ENCODE data around the gene KCNN4.
A peak's percentile ranks its signal among the peaks of the same experiment; 100 is the strongest.
"Not testable (repeated sequence)": the region's sequence is repeated elsewhere in the genome, so short reads cannot be mapped to it uniquely, and the experiment has no call there.

KCNN4 gene

DNA sequence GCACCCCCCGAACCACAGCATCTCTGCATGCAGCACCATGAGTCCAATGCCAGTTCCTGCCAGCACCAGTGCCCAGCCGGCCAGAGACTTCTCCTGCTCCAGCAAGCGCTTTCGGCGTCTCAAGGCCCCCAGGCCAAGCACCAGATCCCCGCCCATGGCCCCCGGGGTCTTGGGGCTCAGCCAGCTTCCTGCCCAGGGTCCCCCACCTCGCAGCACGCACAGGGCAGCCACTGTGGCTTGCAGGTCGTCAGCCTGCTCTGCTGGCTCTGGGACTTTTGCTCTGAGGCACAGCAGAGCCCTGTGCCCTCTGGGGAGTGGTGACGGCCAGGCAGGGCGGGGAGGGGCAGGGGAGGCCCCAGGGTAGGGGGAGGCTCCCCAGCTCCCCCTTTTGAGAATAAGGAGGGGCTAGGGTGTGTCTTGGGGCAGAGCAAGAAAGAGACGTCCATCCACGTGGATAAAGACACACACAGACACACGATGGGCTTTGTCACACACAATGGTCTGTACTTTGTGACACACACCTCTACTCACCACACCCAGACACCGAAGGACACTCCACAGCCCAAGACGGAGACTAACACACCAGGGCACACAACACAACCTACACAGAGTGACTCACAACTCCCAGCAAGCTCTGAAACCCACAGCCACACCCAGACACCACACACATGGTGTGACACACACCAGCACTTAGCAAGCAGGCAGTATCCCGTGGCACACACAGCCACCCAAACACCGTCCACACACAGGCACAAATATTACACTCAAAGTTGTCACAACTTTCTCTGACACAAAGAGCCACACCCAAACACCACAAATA, at the start of gene KCNN4:
Gene KCNN4 (minus strand): TSS at position 268 of the 820 bp plus-strand sequence. CDS start 112 bp downstream, at position 156.
- DNase-seq (ENCODE audit: low read depth) = peak; percentile 14

DNA sequence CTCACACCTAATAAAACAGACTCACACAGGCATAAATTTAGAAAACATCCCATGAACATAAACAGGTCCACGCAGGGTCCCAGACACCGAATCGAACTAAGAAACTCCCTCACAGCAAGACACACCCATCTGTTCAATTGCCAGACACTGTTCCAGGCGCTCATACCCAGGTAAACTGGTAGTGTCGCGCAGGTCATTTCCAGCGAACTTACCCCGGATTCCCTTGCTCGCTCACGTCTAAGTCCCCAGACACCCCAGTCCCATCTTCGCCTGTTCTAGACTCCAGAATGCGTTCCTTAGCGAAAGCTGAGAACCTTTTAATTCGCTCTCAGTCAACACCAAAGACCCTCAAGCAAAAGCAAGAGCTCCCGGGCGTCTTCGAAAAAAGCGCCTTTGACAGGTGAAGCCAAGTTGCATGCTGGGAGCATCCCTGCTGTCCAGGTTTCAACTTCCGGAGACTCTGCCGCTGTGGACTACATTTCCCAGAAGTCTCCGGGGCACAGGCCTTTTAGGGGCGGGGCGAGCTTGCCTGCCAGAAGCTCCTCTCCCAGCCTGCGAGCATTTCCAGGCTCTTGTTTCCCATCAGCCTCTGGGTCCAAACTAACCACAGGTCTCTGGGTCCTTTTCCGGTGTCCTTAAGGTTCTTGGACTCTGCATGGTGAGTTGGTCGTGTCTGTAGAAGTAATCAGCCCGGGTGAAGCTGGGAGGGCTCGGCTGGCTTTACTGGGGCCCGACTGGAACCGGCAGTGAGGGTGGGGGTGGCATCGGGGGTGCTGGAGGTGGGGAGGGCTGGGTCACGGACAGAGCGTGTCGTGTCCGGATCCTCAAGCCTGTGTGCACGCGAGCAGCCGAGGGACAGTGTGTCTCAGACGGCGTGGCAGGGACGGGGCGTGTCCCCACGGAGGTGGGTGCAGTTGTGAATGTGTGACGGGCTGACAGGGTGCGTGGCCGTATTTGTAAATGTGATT, 46.3 kb upstream of the KCNN4 start, which contains the start of gene ZNF283:
Gene ZNF283 (plus strand): TSS at position 535 of the 968 bp plus-strand sequence. CDS start 6,184 bp downstream, outside the sequence.
- peak; percentile 84 for DNase-seq (ENCODE audit: low read depth)

DNA sequence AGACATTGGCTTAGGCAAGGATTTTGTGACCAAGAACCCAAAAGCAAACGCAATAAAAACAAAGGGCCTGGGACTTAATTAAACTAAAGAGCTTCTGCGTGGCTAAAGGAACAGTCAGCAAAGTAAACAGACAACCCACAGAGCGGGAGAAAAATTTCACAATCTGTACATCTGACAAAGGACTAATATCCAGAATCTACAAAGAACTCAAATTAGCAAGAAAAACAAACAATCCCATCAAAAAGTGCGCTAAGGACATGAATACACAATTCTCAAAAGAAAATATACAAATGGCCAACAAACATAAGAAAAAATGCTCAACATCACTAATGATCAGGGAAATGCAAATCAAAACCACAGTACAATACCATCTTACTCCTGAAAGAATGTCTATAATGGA, 43.8 kb upstream of the KCNN4 start:
- peak; percentile 22 for DNase-seq (ENCODE audit: low read depth)

DNA sequence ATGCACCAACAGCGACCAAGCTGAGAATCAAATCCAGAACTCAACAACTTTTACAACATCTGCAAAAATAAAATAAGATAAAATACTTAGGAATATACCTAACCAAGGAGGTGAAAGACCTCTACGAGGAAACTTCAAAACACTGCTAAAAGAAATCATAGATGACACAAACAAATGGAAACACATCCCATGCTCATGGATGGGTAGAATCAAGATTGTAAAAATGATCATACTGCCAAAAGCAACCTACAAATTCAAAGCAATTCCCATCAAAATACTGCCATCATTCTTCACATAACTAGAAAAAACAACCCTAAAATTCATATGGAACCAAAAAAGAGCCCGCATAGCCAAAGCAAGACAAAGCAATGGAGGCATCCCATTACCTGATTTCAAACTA, 43.1 kb upstream of the KCNN4 start:
- not testable (repeated sequence) for DNase-seq (ENCODE audit: low read depth)

DNA sequence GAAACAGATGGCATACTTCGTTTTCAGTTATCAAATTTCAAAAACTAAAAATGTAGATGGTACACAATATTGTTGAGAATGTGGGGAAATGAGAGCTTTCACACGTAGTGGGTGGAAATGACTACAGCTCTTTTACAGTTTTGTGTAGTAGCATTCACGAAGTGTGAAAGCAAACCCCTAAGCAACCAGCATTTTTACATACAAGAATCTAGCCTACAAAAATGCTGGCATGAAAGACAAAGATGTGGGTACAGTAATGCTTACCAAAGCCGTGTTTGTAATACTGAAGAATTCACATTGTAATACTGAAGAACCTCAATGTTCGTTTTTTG, 40.1 kb upstream of the KCNN4 start:
- DNase-seq (ENCODE audit: low read depth) = no peak

DNA sequence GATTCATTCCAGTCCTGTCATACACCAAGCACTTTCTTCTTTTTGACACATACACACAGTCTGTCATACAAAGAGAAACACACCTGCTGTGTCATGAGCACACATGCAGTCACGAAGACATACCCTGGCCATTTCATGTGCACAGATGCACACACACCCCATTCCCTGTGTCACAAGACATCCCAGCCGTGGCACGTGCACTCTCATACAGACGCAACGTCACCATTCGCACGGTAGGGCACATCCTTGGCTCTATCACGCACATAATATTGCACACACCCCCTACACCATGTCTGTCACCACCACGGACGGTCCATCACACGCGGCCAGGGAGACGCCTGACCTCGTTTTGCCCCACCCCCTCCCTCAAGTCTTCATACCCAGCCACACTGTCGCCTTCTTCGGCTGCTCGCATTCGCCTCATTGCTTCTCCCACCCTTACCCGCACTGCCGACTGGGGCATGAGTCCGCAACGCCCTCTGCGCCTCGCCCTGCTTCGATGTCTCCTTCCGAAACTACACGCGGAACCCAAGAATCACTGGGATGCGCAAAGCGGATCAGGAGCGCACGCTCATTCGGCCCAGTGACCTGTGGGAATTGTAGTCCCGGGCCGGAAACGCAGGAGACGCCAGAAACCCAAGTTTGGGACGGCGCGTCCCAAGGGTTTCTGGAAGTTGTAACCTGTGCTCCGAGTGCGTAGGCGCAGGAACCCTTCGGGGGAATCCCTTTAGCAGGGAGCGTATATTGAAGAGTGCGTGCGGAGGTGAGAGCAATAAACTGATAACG, 39.5 kb upstream of the KCNN4 start:
- peak; percentile 34 for DNase-seq (ENCODE audit: low read depth)

DNA sequence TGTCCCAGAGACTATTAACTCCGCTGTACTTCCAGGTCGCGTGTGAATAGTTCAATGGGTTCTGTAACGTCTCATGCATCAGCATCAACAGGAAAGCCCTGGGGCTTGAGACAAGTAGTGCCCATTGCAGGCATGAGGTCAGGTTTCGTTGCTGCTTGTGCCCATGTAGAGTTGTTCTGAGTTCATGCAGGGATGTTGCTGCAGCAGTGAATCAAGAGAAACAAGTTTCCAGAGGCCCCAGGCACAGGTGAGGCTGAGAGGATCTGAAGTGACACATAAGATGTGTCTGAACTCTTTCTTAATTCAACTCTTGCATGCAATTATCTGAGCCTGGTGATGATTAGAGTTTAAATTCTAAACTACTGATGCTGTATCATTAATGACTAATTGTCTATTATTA, 37.7 kb upstream of the KCNN4 start:
- DNase-seq (ENCODE audit: low read depth) = no peak

DNA sequence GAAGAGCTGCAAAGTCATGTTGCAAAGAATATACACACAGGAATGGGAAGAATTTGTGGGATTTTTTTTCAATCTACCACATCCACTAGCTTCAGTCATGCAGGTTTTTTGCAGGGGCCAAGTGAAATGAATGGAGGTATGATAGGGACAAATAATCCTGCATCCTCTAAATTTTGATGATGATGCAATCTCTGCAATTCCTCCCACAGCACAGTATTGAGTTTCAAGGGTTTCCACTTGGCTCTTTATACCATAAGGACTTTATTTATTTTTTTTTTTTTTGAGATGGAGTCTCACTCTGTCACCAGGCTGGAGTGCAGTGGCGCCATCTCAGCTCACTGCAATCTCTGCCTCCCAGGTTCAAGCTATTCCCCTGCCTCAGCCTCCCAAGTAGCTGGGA, 36.7 kb upstream of the KCNN4 start:
- not testable (repeated sequence) for DNase-seq (ENCODE audit: low read depth)

DNA sequence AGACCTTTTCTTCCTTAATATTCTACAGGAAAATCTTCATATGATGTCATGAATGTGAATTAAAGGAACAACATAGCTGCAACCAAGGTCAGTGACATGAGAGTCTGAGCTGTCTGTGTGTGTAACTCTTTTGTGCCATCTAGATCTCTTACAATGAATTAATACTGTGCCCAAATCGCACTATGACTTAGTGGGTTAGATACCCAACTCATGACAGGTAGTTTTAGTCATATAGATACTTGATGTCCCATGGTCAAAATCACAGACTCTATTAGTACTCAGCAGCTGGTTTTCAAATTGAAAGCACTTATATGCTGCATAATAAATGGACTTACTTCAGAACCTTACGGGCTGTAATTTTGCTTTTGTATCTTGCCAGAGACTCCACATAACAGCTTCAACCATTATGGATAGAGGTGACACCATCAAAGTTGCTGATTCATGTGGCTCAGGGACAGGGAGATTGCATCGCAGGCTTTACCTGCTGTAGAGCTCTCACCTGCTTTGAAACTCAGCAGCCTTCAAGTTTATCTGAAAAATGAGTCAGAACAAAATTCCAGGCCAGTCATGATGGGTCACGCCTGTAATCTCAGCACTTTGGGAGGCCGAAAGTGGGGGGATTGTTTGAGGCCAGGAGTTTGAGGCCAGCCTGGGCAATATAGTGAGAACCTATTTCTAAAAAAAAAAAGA, 34.0 kb upstream of the KCNN4 start:
- no peak for DNase-seq (ENCODE audit: low read depth)

DNA sequence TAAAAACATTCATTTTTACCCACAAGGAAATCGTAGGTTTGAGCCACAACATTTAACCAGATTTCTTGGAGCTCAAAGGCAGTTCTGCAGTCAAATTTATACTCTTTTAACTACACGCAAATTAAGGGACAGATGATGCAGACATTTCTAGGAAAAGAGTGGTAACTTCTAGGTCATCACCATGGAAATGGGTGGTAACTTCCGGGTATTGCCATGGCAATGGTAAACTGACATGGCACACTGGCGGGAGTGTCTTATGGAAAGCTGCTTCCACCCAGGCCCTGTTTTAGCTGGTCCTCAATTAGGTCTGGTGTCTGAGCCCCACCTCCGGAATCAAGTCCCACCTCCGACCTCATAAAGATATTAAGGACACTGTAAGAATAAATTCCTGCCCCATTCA, 31.9 kb upstream of the KCNN4 start:
- DNase-seq (ENCODE audit: low read depth) = no peak

DNA sequence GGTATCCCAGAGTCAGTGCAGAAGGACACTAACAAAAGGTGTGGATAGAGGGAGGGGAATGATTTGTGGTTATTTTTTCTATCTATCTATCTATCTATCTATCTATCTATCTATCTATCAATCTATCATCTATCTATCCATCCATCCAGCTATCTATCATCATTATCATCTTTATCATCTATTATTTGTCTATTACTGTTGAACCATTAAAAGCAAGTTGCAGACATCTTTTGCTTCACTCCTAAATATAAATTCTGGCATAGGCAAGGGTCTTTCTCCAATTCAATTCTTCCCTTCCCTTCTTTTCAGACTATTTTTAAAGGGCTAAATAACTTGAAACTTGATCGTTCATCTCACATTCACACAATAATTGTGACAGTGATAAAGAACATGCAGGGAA, 31.5 kb upstream of the KCNN4 start:
- DNase-seq (ENCODE audit: low read depth) = no peak

DNA sequence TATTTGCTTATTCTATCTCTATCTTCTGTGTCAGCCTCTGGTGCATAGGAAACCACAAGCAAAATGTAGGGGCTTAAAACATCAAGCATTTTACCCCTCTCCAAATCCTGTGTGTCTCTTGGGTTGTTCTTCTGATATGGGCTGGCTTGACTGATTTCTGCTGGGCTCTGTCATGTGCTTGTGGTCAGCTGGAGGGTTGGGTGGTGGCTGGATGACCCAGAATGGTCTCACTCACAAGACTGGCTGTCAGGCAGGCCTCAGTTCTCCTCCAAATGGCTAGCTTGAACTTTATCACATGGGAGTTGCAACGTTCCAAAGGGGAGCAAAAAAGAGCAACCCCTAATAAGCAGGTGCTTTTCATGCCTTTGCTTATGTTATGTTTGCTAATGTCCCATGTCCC, 31.1 kb upstream of the KCNN4 start:
- DNase-seq (ENCODE audit: low read depth) = no peak

DNA sequence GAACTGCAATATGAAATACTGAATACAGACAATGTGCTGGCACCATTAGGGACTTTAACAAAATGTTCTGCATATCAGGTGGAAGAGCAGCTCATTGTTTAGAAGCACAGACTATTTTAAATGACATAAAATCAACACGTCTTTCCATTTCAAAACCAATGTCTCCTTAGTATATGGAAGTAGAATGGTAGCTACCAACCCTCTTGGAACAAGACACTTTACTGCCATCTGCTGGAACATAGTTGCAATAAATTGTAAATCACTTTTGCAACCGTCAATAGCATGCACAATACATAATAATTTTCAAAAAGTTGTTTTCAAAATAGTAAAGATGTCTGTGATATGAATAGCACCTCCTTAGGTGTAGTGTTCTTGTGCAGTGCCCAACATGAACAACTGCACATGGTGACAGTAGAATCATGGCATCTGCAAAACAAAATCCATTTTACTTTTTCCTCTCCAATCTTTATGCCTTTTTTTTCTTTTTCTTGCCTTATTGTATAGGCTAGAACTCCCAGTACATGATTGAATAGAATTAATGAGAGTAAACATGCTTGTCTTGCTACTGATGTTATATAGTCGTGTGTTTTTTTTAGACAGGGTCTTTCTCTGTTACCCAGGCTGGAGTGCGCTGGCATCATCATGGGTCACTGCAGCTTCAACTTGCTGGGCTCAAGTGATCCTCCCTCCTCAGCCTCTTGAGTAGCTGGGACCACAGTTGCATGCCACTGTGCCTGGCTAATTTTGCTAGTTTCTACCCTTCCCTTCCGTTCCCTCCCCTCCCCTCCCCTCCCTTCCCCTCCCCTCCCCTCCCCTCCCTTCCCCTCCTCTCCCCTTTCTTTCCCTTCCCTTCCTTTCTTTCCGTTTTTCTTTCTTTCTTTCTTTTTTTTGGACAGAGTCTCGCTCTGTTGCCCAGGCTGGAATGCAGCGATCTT, 29.3 kb upstream of the KCNN4 start:
- DNase-seq (ENCODE audit: low read depth) = peak; percentile 52

DNA sequence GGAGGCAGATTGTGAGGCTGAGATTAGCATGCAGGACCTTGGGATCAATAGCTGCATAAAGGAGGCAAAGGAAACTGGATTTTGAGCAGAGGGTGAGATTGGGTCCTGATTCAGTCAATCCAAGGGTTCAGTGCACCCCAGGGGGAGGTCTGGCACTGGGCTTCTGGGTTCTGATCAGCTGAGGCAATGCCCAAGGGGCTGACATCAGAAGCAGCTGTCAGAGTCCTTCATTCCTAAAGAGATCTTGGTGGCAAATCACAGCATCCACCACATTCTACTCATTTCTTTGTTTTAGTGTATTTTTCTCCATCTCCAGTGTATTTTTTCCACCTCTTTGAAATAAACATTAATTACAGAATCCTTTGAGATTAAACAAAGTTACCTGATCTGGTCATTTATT, 26.9 kb upstream of the KCNN4 start:
- no peak for DNase-seq (ENCODE audit: low read depth)

DNA sequence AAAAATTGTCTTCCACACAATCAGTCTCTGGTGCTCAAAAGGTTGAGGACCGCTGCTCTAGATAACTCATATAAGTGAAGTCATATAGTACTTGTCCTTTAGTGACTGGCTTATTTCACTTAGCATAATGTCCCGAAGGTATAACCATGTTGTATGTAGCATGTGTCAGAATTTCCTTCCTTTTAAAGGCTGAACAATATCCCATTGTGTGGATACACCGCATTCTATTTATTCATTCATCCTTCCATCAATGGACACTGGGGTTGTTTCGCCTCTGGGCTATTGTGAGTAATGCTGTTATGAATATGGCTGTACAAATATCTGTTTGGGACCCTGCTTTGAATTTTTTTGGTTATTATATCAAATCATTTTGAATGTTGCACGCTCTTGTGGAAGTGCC, 26.1 kb upstream of the KCNN4 start:
- DNase-seq (ENCODE audit: low read depth) = no peak

DNA sequence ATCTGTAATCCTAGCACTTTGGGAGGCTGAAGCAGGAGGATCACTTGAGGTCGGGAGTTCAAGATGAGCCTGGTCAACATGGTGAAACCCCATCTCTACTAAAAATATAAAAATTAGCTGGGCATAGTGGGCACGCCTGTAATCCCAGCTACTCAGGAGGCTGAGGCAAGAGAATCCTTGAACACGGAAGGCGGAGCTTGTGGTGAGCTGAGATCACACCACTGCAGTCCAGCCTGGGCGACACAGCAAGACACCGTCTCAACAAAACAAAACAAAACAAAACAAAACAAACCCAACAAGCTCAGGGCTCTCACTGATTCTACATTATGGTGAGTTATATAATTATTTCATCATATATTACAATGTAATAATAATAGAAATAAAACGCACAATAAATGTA, 25.6 kb upstream of the KCNN4 start:
- DNase-seq (ENCODE audit: low read depth) = not testable (repeated sequence)

DNA sequence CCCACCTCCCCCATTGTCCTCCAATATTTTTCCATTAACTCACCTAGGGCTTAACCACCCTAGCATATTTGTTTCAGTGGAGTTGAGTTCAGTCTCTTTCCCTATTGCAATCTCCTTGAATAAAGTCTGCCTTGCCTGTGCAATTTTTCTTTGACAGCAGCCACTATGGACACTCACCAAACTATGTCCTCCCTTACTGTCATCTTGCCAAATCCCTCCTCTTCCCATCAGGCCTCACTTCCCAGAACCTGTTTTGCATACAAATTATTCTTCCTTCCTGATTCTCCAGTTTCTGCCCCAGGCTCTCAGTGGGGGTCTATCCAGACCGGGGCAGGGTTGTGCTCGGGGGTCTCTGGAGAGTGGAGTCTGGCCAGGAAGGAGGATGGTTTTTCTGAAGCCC, 23.7 kb upstream of the KCNN4 start:
- no peak for DNase-seq (ENCODE audit: low read depth)

DNA sequence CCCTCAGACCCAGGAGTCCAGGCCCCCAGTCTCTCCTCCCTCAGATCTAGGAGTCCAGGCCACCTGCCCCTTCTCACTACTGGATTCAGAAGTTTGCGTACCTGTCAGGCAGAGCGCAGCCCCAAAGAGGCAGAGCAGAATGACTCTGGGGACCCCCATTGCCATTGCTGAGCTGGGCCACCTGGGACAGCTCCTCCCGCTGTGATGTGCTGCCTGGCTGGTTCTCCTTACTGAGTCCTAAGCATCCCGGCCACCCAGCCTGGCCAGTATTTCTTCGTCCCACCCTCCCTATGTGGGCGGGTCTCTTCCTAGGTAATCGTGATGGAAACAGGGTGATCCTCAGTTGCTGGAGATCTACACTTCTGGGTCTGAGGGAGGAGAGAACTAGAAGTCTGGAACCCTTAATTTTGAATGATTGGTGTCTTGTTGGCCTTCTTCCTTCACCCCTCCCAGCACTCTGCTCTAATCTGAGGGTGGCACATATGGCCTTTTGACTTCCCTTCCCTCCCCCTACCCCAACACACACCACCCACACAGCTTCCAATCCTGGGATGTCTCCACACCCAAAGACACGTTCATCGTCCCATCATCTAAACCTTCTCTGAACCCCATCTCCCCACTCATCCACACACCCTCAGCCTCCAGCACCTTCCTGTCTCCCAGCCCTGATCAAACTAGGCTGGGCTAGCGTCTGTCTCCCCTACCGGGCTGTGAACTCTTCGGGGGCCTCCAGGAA, 21.6 kb upstream of the KCNN4 start, which contains the start of gene LYPD5:
Gene LYPD5 (minus strand): TSS at position 232 of the 736 bp plus-strand sequence. CDS start 67 bp downstream, at position 165.
- DNase-seq (ENCODE audit: low read depth) = no peak

DNA sequence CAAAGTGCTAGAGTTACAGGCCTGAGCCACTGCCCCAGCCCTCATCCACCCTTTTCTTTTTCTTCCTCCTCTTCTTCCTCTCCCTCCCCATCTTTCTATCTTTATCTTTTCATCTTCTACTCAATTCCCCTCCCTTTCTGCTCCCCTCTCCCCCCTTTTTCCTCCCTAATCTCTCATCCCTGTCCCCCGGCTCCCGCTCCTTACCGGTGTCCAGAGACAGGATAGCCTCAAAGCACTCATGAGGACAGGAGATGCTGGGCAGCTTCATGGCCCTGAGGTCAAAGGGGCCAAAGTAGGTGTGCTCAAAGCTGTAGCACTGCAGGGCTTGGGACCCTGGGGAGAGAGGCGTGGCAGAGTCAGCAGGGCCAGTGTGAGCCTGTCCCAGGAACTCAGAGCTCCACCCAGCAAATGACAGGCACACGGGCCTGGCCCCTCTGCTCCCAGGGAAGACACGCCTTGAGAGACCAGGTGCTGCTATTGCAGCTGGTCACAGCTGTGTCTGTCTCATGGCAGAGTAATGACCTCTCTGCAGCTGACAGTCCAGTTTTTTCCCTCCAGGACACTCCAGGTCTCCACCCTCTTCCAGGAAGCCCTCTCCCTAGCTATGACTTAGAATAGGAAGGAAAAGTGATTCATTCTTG, 18.8 kb upstream of the KCNN4 start:
- no peak for DNase-seq (ENCODE audit: low read depth)
